Endothelial cell of umbilical vein (primary cell): ENCODE measurements around the gene PALM.

Experiments
- CTCF ChIP-seq, 2 donors: IDR thresholded peaks; 1 replicate in 1 of 2; 2 replicates in 1 of 2; pipeline ENCODE4 v1.5.1; 2011; ENCODE audit warnings: low read length in 2 of 2, mild to moderate bottlenecking in 2 of 2, moderate library complexity in 2 of 2, control low read depth in 1 of 2, inconsistent platforms in 1 of 2, low read depth in 1 of 2; ENCODE audit not compliant: insufficient read depth in 1 of 2; ENCODE audit errors: extremely low read depth in 1 of 2
- FOS ChIP-seq: IDR thresholded peaks from 2 replicates; pipeline ENCODE4 v1.6.1; 2011; ENCODE audit warnings: mild to moderate bottlenecking, low read length, moderate library complexity, borderline replicate concordance; ENCODE audit not compliant: insufficient read depth
- GATA2 ChIP-seq: IDR thresholded peaks from 2 replicates; pipeline ENCODE4 v1.7.0; 2011; ENCODE audit warnings: low read depth, mild to moderate bottlenecking, moderate library complexity, mixed read lengths, low read length; ENCODE audit not compliant: insufficient read length, insufficient read depth
- JUN ChIP-seq: IDR thresholded peaks from 2 replicates; pipeline ENCODE4 v1.6.1; 2011; ENCODE audit warnings: borderline replicate concordance, low read depth; ENCODE audit not compliant: insufficient read length, insufficient read depth
- POLR2A ChIP-seq: IDR thresholded peaks from 2 replicates; pipeline ENCODE4 v1.6.1; 2012; ENCODE audit warnings: low read depth, mild to moderate bottlenecking, control low read depth, low read length
- TF ChIP-seq, protein P1 (sequence below): IDR thresholded peaks from 2 replicates; pipeline ENCODE4 v1.6.1; 2011; ENCODE audit not compliant: insufficient read depth, insufficient read length

DNA sequence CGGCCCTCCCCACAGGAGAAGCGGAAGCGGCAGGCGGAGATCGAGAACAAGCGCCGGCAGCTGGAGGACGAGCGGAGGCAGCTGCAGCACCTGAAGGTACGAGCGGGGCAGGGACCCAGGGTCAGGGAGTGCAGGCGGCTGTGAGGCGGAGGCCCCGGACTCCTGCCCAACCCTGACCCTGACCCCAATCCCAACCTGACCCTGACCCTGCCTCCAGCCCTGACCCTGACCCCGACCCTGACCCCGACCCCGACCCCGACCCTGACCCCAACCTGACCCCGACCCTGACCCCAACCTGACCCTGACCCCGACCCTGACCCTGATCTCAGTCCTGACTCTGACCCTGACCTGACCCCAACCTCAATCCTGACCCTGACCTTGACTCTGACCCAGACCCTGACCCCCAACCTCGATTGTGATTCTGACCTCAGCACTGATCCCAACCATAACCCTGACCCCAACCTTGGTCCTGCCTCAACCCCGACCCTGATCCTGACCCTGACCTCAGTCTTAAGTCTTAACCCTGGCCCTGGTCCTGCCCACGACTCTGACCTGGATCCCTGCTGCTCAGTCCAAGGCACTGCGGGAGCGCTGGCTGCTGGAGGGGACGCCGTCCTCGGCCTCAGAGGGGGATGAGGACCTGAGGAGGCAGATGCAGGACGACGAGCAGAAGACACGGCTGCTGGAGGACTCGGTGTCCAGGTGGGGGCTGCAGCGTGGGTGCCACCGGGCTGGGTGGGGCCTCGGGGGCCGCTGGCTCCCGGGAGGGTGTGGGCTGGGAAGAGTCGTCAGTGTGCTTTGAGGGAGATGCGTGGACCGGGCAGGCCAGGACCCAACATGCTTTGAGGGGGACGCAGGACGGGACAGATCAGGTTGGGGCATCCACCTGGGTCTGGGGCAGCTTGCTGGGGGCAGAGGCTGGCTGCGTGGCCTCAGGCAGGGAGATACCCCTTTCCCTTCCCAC is 18.5 kb downstream of the PALM start:
- no peak for TF ChIP-seq GATA2
- TF ChIP-seq JUN = no peak
- no peak for TF ChIP-seq CTCF (IDR thresholded peaks at IDR 0.05; ENCODE audit: extremely low read depth in 1 of 2, insufficient read depth in 1 of 2, low read depth in 1 of 2, low read length in 2 of 2)
- TF ChIP-seq, protein P1, sequence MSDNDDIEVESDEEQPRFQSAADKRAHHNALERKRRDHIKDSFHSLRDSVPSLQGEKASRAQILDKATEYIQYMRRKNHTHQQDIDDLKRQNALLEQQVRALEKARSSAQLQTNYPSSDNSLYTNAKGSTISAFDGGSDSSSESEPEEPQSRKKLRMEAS = no peak
- TF ChIP-seq FOS = no peak
- no peak for TF ChIP-seq POLR2A
